Activated CD4-positive, CD25-positive, alpha-beta regulatory T cell treated with anti-CD3 and anti-CD28 coated beads, Interleukin-2, amount 50 U/mL, for 72 hours (primary cell): ENCODE results near the gene MRPL33.

Source experiments
- DNase-seq: peaks from one replicate; pipeline ENCODE4 v3.0.0; 2021

MRPL33 gene

GRCh38 chr2:27771548-27772335 is at the start of gene MRPL33:
TSS of gene MRPL33 (plus strand) at chr2:27771719. CDS start at chr2:27771778, 59 bp downstream.
- peak; percentile 93 for DNase-seq

DNA sequence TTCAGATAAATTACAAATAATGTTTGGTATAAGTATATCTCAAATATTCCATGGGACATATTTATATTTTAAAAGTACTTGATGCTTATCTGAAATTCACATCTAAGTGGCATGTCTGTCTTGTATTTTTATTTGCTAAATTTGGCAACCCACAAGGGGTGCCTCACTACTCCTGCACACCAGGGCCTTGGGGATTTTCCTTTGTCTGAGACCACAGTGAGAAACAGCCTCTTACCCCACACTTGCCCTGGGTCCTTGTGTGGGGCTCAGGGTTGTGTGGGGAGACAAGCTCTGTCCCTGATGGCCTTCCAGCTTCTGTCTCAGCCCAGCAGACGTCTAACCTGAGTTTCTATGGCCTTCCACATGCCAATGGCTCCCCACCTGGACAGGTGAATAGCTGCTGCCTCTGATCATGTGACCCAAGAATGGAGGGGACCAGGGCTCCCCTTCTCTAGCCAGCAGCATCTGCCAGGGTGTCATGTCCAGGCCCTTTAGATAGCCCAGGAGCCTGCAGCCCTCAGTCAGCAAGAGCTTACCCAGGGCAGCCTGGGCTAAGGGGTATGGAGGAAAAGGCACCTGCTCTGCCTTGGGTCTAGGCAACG is 49.5 kb upstream of the MRPL33 start:
- no peak for DNase-seq

DNA sequence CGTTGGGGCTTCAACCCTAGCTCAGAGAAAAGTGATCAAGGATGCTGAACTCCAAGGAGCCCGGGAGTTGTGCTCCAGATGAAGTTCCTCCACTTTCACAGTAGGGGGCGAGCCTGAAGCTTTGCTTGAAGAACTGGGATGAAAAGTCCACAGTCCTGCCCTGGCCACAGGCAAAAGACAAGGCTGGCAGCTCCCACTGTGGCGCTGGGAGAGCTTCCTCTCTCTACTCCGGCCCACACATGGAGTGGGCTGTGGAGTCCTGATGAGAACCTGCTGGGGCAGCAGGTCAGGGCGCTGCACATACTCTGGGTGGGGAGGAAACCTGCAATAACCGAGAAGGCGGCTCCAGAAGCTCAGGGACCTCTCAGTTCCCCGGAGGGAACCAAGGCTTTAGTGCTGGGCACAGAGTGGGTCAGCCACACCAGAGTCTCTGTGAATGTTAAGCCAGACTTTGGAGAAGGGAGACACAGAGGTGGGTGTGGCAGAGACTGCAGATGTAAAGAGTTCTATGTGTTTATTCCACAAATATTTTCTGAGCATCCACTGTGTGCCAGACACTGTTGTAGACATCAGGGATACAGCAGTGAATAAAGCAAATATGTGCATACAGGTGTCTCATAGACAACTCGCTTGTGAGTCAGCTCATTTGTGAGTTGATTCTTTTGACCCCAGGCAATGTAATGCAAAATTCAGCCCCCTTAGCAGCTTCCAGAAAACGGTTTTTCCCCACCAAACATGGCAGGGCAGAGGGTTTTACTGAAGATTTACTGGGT is 48.0 kb upstream of the MRPL33 start:
- no peak for DNase-seq

DNA sequence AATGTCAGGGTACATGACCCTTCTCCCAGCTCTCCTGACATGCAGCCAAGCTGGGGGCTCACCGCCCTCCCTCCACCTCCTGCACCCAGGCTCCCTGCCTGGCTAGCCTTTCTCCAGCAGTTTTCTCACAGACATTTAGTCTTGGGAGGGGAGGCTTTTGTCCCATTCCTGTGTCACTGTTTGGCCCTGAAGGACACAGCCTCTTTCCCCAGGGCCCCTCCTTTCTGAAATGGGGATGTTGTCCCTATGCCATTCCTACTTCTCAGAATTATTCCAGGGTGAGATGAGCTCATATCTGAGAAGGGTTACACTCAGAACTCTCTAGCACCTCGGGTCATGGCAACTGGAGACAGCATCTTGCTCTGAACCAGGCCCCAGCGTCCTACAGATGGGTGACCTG is 47.3 kb upstream of the MRPL33 start:
- no peak for DNase-seq

- DNase-seq: no peak
Observed at GRCh38 chr2:27724905-27725701, 46.4 kb upstream of the MRPL33 start.

GRCh38 chr2:27727257-27727656 is 44.3 kb upstream of the MRPL33 start:
- DNase-seq: no peak

DNA sequence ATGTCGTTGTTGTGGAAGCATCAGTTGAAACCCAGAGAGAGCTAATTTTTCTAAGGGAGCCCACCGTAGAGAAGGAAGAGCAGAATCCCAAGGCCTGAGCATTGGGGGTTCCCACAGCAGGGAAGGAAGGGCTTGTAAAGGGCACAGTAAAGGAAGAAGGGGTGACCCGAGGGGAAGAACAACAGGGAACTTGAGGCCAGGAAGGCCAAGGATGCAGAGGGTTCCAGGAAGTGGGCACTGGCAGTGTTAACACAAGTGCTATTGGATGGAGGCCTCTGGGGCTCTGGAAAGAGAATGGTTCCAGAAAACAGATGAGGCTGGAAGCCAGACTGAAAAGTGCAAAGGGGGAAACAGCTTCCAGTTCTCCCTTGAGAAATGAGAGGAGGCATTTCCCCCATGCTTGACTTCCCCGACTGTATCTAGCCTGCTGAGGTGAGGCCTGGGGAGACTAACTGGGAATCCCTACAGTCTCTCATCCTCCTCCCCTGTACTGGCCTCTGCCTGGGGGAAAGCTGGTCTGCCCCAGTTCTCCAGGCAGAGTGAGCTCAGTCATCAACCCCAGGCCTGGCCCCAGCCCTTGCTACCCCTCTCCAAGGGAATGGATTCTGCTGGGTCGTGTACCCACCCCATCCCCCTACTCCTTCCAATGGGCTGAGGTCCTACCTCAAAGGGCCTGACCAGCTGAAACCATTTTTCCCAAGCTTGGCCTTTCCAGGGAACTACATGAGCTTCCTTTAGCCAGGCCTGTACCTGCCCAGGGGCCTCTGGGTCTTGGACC is 43.2 kb upstream of the MRPL33 start:
- DNase-seq: no peak

DNA sequence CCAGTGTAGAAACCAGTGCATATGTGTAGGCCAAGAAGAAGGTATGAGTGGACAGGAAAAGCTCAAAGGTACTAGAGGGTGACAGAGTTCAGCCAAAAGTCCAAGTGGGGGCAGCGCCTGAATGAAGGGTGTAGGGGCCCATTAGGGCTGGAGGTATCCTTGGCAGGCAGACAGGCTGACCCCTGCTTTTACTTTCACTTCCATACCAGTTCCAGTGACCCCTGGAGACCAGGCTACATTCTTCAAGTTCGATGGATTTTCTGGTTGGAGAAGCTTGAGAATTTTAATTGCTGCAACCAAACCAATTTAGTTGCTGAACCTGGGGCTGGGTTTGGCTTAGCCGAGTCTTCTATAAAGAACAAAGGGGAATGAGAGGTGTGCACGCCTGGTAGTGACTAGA is 42.3 kb upstream of the MRPL33 start:
- DNase-seq: no peak

DNA sequence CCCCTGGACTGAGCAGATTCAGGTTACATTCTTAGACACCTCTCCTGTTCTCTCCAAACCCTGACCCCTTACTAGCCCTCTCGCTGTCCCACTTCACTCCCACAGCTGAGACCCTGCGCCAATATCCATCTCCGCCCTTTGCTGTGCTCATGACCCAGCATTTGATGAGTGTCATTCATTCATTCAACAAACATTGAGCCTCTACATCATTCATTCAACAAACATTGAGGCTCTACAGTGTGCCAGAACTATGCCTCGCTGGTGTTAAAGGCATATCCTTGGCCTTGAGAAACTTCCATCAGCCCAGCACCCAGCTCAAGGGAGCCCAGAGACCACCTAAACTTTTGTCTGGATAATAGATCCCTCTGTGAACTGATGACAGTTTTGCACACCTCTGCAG is 41.9 kb upstream of the MRPL33 start:
- no peak for DNase-seq

- DNase-seq: no peak
Observed at GRCh38 chr2:27730261-27730662, 41.3 kb upstream of the MRPL33 start.

GRCh38 chr2:27730980-27731691 is 40.4 kb upstream of the MRPL33 start:
- no peak for DNase-seq

DNA sequence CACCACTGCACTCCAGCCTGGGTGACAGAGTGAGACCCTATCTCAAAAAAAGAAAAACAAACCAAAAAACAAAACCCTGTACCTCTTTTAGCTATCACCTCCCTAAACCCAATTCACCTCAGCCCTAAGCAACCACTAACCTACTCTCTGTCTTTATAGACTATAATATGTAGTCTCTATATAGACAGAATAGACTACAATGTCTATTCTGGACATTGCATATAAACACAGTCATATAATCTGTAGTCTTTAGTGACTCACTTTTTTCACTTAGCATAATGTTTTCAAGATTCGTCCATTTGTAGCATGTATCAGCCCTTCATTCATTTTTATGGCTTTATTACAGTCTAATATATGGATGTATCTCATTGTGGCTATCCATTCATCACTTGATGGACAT is 37.2 kb upstream of the MRPL33 start:
- DNase-seq: no peak

GRCh38 chr2:27735263-27735904 is 36.1 kb upstream of the MRPL33 start:
- DNase-seq: peak; percentile 60

DNA sequence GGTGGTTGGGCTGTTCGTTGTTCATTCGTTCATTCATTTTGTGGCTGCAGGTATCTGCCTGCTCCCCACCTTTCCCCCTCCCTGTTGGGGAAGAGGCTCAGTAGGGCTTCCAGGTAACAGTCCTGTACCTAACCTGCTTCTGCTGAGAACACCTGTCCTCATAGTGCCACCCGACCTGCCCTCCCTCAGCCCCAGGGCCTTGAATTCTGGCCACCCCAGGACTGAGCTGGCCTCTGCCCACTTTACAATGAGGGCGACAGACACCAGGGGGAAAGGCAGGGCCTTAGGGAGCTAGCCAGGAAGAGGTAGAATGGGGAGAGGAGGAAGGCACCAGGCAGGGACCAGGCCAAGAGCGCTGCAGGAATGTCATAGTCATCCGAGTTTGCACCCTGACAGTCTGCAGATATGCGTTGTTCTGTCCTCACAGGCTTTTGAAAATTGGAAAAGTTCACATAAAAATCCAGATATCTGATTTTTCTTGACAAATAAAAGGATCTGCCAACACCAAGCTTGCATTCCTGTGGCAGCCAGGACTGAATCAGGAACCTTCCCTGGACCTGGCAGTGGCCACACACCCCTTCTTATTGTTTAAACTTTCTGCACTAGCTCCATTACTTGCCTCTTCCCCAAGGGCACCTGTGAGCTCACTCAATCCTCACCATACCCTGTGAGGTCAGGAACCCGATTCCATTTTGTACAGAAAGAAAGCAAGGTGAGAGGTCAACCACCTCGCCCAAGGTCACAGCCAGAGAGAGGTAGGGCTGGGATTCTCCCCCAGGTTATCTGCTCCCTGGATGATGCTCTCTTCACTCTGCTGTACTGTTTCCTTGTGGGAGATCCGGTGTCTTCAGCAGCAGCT is 35.3 kb upstream of the MRPL33 start:
- no peak for DNase-seq

- no peak for DNase-seq
Observed at GRCh38 chr2:27736890-27737204, 34.7 kb upstream of the MRPL33 start.

- no peak for DNase-seq
Observed at GRCh38 chr2:27737676-27738348, 33.7 kb upstream of the MRPL33 start.

GRCh38 chr2:27738349-27739057 is 33.0 kb upstream of the MRPL33 start:
- DNase-seq: no peak

DNA sequence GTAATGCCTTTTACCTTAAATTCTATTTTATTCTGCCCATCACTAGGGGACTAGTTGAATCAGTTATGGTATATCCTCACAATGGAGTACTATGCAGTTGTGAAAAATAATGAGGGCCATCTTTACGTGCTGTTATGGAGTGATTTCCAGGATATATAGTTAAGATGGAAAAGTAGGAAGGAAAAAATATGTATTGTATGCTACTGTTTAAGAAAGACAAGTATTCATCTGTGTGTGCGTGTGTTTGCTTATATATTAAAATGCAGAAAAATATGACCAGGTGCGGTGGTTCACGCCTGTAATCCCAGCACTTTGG is 32.5 kb upstream of the MRPL33 start:
- DNase-seq: no peak

DNA sequence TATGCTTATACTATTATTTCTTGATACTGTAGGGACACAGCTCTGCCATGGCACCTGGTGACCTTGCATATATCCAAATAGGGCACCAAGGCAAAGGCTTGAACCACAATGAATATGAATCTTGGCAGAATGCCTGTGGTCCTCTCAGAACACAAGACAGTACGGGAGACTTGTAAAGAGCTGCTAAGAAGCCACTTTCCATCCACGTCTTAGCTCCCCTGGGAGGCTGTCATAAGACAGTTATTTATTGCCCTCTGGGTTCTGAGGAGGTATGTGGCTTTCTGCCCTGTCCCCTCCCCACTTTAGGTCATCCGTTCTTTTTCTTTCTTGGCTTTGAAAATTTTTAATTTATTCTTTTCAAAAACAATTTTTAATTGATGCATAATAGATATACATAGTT is 29.8 kb upstream of the MRPL33 start:
- DNase-seq: no peak
